Measurements from ENCODE around the gene LYRM4. TPM values are rescaled to one million over a fixed set of nuclear protein-coding genes. Genes with fewer than 3 reads are reported as not detected.

LYRM4 gene
- total RNA-seq, 6 experiments from 2014 or later, result 5.7 to 11.5 (median 8.5) TPM

GRCh38 chr6:5096482-5096881 is 164.3 kb downstream of the LYRM4 start:
- Histone ChIP-seq H3K9me3 (no peaks in the 10 kb centered on the region), H3K36me3 (no peaks in the 10 kb centered on the region), H3K4me3 (no peak overlapping the region), H3K27me3 (no peaks in the 10 kb centered on the region), H3K4me1 (no peaks in the 10 kb centered on the region), H3K27ac (no peak overlapping the region)
- 67% methylated on average over 1 of the region's 2 CpGs for WGBS (ENCODE audit: insufficient coverage, low coverage, low lambda C conversion rate, missing lambda C conversion rate)
- ATAC-seq (no peak), DNase-seq (no peak)
- TF ChIP-seq CTCF (IDR thresholded peaks at IDR 0.05) (no peak), POLR2A (IDR thresholded peaks at IDR 0.05) (no peak)
- intact Hi-C loops (cut with DNase I), result no loop called here

- H3K27me3 ChIP-seq, result no peaks in the 10 kb centered on the region
- intact Hi-C loops (cut with DNase I), result no loop called here
- no peaks in the 10 kb centered on the region for H3K4me1 ChIP-seq
- ATAC-seq (no peak), DNase-seq (no peak)
- no peak overlapping the region for H3K27ac ChIP-seq
- TF ChIP-seq POLR2A (IDR thresholded peaks at IDR 0.05) (no peak), CTCF (IDR thresholded peaks at IDR 0.05) (no peak)
- WGBS (ENCODE audit: insufficient coverage, low coverage, low lambda C conversion rate, missing lambda C conversion rate), result 92% methylated on average over 3 of the region's 3 CpGs
- H3K36me3 ChIP-seq, result no peaks in the 10 kb centered on the region
- no peaks in the 10 kb centered on the region for H3K9me3 ChIP-seq
- H3K4me3 ChIP-seq, result no peak overlapping the region
Measured at GRCh38 chr6:5095236-5095635, 165.5 kb downstream of the LYRM4 start.

DNA sequence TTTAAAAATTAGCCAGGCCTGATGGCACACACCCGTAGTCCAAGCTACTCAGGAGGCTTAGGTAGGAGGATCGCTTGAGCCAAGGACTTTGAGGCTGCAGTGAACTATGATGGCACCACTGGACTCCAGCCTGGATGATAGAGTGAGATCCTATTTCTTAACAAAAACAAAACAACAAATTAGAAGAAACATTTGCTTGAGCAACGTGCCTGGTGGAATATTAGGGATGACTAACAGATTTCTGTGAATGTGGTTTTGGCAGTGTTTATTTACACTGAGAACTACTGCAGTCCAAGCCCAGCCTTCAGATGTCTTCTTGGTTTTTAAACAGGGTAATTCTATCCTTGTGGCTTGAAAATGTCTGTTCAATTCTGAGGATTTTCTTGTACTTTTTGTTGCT is 166.4 kb downstream of the LYRM4 start:
- Histone ChIP-seq H3K27me3 (no peaks in the 10 kb centered on the region), H3K36me3 (no peaks in the 10 kb centered on the region), H3K27ac (no peak overlapping the region), H3K4me1 (no peaks in the 10 kb centered on the region), H3K9me3 (no peaks in the 10 kb centered on the region), H3K4me3 (no peak overlapping the region)
- DNase-seq (no peak), ATAC-seq (no peak)
- intact Hi-C loops (cut with DNase I), result no loop called here
- TF ChIP-seq POLR2A (IDR thresholded peaks at IDR 0.05), result no peak
- no peak for TF ChIP-seq CTCF (IDR thresholded peaks at IDR 0.05)
- 83% methylated on average over 3 of the region's 3 CpGs for WGBS (ENCODE audit: insufficient coverage, low coverage, low lambda C conversion rate, missing lambda C conversion rate)

DNA sequence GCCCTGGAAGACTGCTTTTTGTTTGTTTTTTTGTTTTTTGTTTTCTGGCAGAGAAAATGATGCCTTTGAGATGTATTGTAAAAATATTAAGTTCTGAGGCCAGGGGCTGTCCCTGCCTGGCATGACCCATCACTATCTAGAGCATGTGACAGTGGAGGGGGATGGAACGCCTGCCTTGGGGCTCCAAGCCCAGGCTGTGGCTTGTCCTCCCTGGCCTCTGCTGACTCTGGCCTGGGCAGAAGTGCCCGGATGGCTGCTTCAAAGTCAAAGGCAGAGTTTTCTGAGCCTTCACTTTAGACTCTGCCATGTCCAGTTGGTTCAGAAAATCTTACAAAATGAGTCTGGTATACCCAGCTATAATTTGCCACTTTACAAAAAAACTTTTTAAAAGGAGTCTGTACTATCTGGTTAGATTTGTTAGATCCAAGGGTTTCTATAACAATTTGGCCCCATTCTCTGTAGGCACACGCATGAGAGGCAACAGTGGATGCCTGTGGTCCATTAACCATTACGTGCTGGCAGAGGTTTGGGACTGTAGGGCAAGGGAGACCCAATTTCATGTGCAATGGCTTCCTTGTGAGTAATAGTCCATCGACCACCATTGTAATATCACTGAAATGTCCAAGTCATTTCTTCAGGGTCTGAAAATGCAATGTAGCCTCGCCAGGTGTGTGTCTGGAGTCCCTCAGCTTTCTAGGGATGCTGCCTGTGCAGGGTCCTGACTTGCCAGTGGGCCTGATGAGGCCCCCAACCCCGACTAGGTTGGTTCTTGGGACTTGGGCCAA is 167.3 kb downstream of the LYRM4 start:
- H3K27ac ChIP-seq, result no peak overlapping the region
- H3K4me3 ChIP-seq, result no peak overlapping the region
- no peaks in the 10 kb centered on the region for H3K36me3 ChIP-seq
- H3K27me3 ChIP-seq, result no peaks in the 10 kb centered on the region
- ATAC-seq, result no peak
- TF ChIP-seq CTCF (IDR thresholded peaks at IDR 0.05), result no peak
- TF ChIP-seq POLR2A (IDR thresholded peaks at IDR 0.05), result no peak
- H3K9me3 ChIP-seq, result no peaks in the 10 kb centered on the region
- no peaks in the 10 kb centered on the region for H3K4me1 ChIP-seq
- intact Hi-C loops (cut with DNase I), result no loop called here
- no peak for DNase-seq
- WGBS (ENCODE audit: insufficient coverage, low coverage, low lambda C conversion rate, missing lambda C conversion rate), result 74% methylated on average over 6 of the region's 7 CpGs

Measured in right lobe of liver (tissue), 6 donors.